ENCODE results near the gene DHRS1.

Gene DHRS1

DNA sequence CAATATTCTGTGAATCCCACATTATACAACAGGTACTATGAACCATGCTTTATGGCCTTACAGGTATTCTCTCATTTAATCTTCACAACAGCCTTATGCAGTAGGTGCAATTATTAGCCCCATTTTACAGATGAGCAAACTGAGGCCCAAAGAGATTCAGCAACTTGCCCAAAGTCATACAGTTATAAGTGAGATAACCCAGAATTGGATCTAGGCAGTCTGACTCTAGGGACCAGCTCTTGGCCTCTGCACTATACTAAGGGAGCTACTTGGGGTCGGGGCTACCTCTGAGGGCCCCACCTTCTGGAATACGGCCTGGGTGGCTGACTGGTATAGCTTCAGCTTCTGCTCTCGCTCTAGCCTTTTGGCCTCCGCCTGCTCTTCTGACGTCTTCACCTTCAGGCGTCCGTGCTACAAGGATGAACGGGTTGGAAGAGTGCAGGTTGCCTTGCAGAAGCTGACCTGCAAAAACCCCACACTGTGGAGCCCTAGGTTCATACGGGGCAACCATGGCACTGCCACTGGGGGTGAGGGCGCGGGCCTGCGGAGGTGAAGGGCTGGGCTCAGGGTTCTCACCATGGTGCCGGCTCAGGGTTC, 28.9 kb downstream of the DHRS1 start:
- ATAC-seq (ENCODE audit: low read depth) (peak; percentile 1; the same call in 2 of the 3 replicates), DNase-seq (ENCODE audit: low spot score) (no peak)
- H3K36me3 ChIP-seq (ENCODE audit: low read depth): peaks cover 34% of the 10 kb centered on the region
- H3K27ac ChIP-seq (ENCODE audit: poor library complexity, severe bottlenecking): peak overlapping the region; percentile 98
- no peaks in the 10 kb centered on the region for H3K27me3 ChIP-seq (ENCODE audit: insufficient read depth, poor library complexity, severe bottlenecking)
- peak overlapping the region; percentile 88 for H3K4me3 ChIP-seq (ENCODE audit: severe bottlenecking)
- peaks cover 32% of the 10 kb centered on the region for H3K4me1 ChIP-seq (ENCODE audit: insufficient read depth, poor library complexity, severe bottlenecking)
- H3K9me3 ChIP-seq (ENCODE audit: severe bottlenecking): no peaks in the 10 kb centered on the region
- no peak for TF ChIP-seq CTCF (IDR thresholded peaks at IDR 0.05; ENCODE audit: poor library complexity, severe bottlenecking)

DNA sequence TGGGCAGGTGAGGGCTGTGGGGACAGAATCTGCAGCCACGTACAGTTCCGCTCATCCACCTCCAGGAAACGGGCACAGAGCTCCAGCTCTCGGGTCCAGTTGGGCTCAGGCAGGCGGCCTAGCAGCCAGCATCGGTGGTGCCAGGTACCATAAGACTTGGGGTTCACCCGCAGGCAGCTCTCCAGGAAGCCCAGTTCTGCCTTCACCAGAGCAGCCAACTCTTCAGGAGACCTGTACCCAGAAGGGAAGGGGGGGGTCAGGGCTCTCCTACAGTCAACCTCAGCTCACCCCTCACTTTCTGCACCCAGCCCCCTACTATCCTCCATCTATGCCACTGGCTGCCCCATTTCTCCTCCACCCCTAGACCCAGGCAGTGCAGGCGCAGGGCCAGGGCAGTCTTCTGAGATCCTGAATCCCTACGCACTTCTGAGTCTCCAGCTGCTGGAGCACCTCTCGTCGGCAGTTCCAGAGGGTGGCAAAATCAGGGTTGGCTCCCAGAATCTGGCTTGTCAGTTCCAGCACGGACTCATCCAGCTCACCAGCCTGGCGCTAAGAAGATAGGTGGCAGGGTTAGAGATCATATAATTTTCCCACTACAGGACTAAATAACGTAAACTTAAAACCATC, 29.6 kb downstream of the DHRS1 start:
- Histone ChIP-seq H3K4me3 (ENCODE audit: severe bottlenecking) (no peak overlapping the region), H3K9me3 (ENCODE audit: severe bottlenecking) (no peaks in the 10 kb centered on the region), H3K4me1 (ENCODE audit: insufficient read depth, poor library complexity, severe bottlenecking) (peaks cover 32% of the 10 kb centered on the region), H3K36me3 (ENCODE audit: low read depth) (peaks cover 34% of the 10 kb centered on the region), H3K27ac (ENCODE audit: poor library complexity, severe bottlenecking) (peak overlapping the region; percentile 98), H3K27me3 (ENCODE audit: insufficient read depth, poor library complexity, severe bottlenecking) (no peaks in the 10 kb centered on the region)
- DNase-seq (ENCODE audit: low spot score): no peak
- ATAC-seq (ENCODE audit: low read depth): no peak
- TF ChIP-seq CTCF (IDR thresholded peaks at IDR 0.05; ENCODE audit: poor library complexity, severe bottlenecking): no peak

- no peak overlapping the region for H3K4me3 ChIP-seq (ENCODE audit: severe bottlenecking)
- no peak overlapping the region for H3K27ac ChIP-seq (ENCODE audit: poor library complexity, severe bottlenecking)
- peaks cover 34% of the 10 kb centered on the region for H3K36me3 ChIP-seq (ENCODE audit: low read depth)
- no peaks in the 10 kb centered on the region for H3K9me3 ChIP-seq (ENCODE audit: severe bottlenecking)
- ATAC-seq (ENCODE audit: low read depth): no peak
- H3K27me3 ChIP-seq (ENCODE audit: insufficient read depth, poor library complexity, severe bottlenecking): no peaks in the 10 kb centered on the region
- DNase-seq (ENCODE audit: low spot score): no peak
- peaks cover 32% of the 10 kb centered on the region for H3K4me1 ChIP-seq (ENCODE audit: insufficient read depth, poor library complexity, severe bottlenecking)
- no peak for TF ChIP-seq CTCF (IDR thresholded peaks at IDR 0.05; ENCODE audit: poor library complexity, severe bottlenecking)
These were observed 30.2 kb downstream of the DHRS1 start for GRCh38 chr14:24269368-24269767.

GRCh38 chr14:24268225-24268624, 31.4 kb downstream of the DHRS1 start:
- no peak for TF ChIP-seq CTCF (IDR thresholded peaks at IDR 0.05; ENCODE audit: poor library complexity, severe bottlenecking)
- ATAC-seq (ENCODE audit: low read depth): no peak
- Histone ChIP-seq H3K9me3 (ENCODE audit: severe bottlenecking) (no peaks in the 10 kb centered on the region), H3K4me3 (ENCODE audit: severe bottlenecking) (no peak overlapping the region), H3K27me3 (ENCODE audit: insufficient read depth, poor library complexity, severe bottlenecking) (no peaks in the 10 kb centered on the region), H3K4me1 (ENCODE audit: insufficient read depth, poor library complexity, severe bottlenecking) (peaks cover 33% of the 10 kb centered on the region), H3K36me3 (ENCODE audit: low read depth) (peaks cover 34% of the 10 kb centered on the region), H3K27ac (ENCODE audit: poor library complexity, severe bottlenecking) (no peak overlapping the region)
- no peak for DNase-seq (ENCODE audit: low spot score)

DNA sequence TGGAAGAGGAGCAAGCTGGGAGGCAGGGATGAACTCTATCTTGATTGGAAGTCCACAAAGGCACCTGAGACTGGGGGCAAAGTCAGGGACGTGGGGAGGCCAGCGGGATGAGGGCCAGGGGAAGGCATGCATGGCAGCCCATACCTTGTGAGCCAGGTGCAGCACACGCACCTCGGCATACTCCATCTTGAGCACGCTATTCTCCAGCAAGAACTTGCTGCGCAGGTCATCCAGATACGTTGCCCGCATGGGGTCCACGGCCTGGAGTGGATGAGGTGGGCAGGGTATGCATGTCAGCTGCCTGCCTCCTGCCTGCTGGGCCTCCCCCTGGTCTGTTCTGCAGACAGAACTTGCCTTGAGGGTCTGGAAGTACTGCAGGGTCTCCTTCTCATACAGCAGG, 32.1 kb downstream of the DHRS1 start:
- Histone ChIP-seq H3K4me1 (ENCODE audit: insufficient read depth, poor library complexity, severe bottlenecking) (peaks cover 29% of the 10 kb centered on the region), H3K27me3 (ENCODE audit: insufficient read depth, poor library complexity, severe bottlenecking) (no peaks in the 10 kb centered on the region), H3K27ac (ENCODE audit: poor library complexity, severe bottlenecking) (no peak overlapping the region), H3K9me3 (ENCODE audit: severe bottlenecking) (no peaks in the 10 kb centered on the region), H3K4me3 (ENCODE audit: severe bottlenecking) (no peak overlapping the region), H3K36me3 (ENCODE audit: low read depth) (peaks cover 34% of the 10 kb centered on the region)
- no peak for TF ChIP-seq CTCF (IDR thresholded peaks at IDR 0.05; ENCODE audit: poor library complexity, severe bottlenecking)
- ATAC-seq (ENCODE audit: low read depth): no peak
- DNase-seq (ENCODE audit: low spot score): no peak

All from RWPE2 (cell line).